Cardiac fibroblast (primary cell): ENCODE results near the gene IRF2BP1.
"Not testable (repeated sequence)": the region's sequence is repeated elsewhere in the genome, so short reads cannot be mapped to it uniquely, and the experiment has no call there.

Experiments used
- DNase-seq, 2 donors: peaks; one replicate each; pipeline versions ENCODE4 v3.0.0 to v3.0.0-alpha.2; 2010; ENCODE audit warnings: low read depth in 2 of 2
- H3K4me3 ChIP-seq, 2 donors: replicated peaks in 1 of 2; 1 replicate in 1 of 2; 2 replicates in 1 of 2; pipeline ENCODE4 v1.5.1; 2011; ENCODE audit warnings: low read depth in 2 of 2, low read length in 2 of 2, mild to moderate bottlenecking in 2 of 2, moderate library complexity in 1 of 2
- CTCF ChIP-seq: IDR thresholded peaks from one replicate; pipeline ENCODE4 v1.5.1; 2011; ENCODE audit warnings: low read depth, mild to moderate bottlenecking, low read length, inconsistent platforms

IRF2BP1 gene

GRCh38 chr19:45876161-45876410 is 9.9 kb downstream of the IRF2BP1 start:
- no peak for DNase-seq
- TF ChIP-seq CTCF = no peak
- H3K4me3 ChIP-seq = no peak overlapping the region

GRCh38 chr19:45874620-45874966 is 11.3 kb downstream of the IRF2BP1 start:
- no peak for TF ChIP-seq CTCF
- no peak overlapping the region for H3K4me3 ChIP-seq
- no peak for DNase-seq

DNA sequence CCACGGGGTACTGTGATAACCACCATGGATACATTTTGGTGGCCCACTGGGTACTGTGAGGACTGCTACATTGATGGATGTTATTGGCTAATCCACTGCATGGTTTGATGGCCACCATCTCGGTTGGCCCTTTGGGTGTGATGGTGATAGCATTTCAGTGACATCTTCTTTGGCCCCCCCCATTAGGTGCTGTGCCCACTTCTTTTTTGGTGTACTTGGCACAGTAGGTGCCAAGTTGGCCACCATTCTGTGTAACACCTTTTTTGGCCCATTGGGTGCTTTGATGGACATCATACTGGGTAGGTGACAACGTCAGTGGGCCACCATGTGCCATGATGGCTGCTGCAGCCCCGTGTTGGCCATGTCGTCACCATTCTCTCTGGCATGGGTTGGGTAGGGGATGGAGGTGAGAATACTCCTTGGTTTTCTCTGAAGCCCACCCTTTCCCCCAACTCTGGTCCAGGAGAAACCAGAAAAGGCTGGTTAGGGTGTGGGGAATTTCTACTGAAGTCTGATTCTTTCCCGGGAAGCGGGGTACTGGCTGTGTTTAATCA is 12.6 kb downstream of the IRF2BP1 start:
- no peak for TF ChIP-seq CTCF
- no peak overlapping the region for H3K4me3 ChIP-seq
- no peak for DNase-seq

DNA sequence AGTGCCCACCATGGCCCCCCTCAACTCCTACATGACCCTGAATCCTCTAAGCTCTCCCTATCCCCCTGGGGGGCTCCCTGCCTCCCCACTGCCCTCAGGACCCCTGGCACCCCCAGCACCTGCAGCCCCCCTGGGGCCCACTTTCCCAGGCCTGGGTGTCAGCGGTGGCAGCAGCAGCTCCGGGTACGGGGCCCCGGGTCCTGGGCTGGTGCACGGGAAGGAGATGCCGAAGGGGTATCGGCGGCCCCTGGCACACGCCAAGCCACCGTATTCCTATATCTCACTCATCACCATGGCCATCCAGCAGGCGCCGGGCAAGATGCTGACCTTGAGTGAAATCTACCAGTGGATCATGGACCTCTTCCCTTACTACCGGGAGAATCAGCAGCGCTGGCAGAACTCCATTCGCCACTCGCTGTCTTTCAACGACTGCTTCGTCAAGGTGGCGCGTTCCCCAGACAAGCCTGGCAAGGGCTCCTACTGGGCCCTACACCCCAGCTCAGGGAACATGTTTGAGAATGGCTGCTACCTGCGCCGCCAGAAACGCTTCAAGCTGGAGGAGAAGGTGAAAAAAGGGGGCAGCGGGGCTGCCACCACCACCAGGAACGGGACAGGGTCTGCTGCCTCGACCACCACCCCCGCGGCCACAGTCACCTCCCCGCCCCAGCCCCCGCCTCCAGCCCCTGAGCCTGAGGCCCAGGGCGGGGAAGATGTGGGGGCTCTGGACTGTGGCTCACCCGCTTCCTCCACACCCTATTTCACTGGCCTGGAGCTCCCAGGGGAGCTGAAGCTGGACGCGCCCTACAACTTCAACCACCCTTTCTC is 13.6 kb downstream of the IRF2BP1 start:
- no peak for DNase-seq
- no peak overlapping the region for H3K4me3 ChIP-seq
- no peak for TF ChIP-seq CTCF

DNA sequence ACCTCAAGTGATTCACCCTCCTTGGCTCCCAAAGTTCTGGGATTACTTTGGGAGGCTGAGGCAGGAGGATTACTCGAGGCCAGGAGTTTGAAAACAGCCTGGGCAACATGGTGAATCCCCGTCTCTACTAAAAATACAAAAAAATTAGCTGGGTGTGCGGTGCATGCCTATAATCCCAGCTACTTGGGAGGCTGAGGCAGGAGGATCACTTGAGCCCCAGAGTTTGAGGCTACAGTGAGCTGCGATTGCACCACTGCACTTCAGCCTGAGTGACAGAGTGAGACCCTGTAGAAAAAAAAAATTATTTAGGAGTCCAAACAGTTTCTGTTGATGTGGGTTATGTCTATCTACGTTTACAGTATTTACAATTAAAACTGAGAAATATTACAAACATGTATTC is 15.1 kb downstream of the IRF2BP1 start:
- H3K4me3 ChIP-seq = no peak overlapping the region
- no peak for TF ChIP-seq CTCF
- DNase-seq = no peak

DNA sequence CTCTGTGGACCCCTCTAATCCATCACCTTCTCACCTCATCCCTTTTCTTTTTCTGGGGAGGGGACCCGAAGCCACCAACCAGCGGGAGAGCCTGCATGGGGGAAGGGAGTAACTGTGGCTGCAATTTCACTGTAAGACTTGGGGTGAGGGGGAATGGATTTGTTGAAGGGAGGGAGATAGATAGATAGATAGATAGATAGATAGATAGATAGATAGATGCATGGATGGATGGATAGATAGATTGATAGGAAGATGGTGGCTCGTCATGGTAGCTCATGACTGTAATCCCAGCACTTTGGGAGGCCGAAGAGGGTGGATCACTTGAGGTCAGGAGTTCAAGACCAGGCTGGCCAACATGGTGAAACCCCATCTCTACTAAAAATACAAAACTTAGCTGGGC is 18.7 kb downstream of the IRF2BP1 start:
- DNase-seq, H3K4me3 ChIP-seq: not testable (repeated sequence)

DNA sequence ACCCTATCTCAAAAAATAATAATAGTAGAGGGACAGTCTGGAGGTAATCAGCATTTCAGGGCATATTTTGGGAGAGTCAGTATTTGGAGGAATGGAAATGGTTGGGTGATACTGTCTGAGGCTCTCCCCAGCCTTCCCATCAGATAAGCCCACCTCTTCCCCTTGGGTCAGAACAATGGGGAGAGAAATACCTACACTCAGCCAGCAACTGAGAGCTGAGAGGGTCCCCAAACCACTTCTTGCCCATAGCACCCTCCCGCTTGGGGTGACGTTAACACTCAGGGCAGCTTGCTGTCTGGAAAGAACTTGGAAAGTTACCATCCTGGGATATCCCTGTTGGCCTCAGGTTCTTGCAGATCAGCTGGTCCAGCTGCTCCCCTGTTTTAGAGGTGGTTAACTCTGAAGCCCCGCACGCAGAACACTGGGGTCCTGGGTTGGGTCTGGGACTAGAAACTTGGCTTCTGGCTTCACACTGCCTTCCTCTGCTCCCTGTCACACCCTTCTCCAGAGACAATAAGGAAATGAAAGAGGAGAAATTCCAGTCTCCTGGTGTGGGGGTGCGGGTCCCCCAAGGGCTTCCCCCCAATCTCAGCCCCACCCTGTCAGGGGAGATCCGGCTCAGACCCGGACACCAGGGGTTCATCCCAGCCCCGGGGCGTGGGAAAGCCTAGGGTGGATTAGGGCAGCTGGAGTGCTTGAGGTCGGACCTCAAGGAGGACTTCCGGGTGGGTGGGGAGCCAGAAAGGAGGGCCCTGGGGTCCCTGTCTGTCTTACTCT is 19.4 kb downstream of the IRF2BP1 start:
- DNase-seq = no peak
- no peak overlapping the region for H3K4me3 ChIP-seq
- TF ChIP-seq CTCF = no peak
